Measurements from ENCODE around the gene IQCE. TPM values are rescaled to one million over a fixed set of nuclear protein-coding genes. Genes with fewer than 3 reads are reported as not detected.

Gene IQCE
- total RNA-seq, 1 experiment from 2014 or later: 35.8 TPM

DNA sequence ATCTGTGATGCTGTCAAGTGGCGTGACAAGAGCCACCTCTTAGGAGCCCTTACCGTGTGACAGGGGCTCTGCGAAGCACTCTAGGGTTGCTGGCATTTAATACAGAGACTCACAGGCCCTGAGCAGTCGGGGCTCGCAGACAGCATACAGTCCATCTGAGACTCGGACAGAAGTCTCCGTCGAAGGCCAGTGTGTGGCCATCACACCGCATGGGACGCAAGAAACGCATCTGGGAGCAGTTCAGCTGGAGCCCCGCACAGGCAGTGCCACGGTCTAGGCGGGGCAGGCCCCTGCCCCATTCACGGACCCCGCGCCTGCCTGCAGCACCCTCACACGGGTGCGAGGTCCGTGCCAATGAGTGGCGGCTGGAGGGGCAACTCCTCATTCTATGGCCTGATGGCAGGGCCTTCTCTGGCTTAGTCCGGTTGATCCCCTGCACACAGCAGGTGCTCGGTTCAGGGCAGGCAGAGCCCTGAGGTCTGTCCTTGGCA, 33.6 kb downstream of the IQCE start:
- no peaks in the 10 kb centered on the region for H3K36me3 ChIP-seq (ENCODE audit: low read depth)
- H3K4me1 ChIP-seq (replicated peaks; ENCODE audit: insufficient read depth): no peaks in the 10 kb centered on the region
- no peak overlapping the region for H3K4me2 ChIP-seq
- intact Hi-C loops (cut with micrococcal nuclease; ENCODE audit: unreplicated experiment): no loop called here
- no peak for DNase-seq
- H4K20me1 ChIP-seq (ENCODE audit: insufficient read depth): no peaks in the 10 kb centered on the region
- H3K79me2 ChIP-seq (ENCODE audit: low read depth): no peaks in the 10 kb centered on the region
- POLR2A ChIA-PET (ENCODE audit: unreplicated experiment): no interaction called here
- no peaks in the 10 kb centered on the region for H3K9me3 ChIP-seq (ENCODE audit: insufficient read depth, low read depth)
- H3K9me2 ChIP-seq (ENCODE audit: insufficient read depth): no peaks in the 10 kb centered on the region
- H3K4me3 ChIP-seq: no peak overlapping the region
- CTCF ChIA-PET: no interaction called here
- H2AFZ ChIP-seq: no peak overlapping the region
- TF ChIP-seq EZH2 (IDR thresholded peaks at IDR 0.05; ENCODE audit: low read depth): no peak
- TF ChIP-seq CTCF (conservative IDR thresholded peaks at IDR 0.05): no peak
- no peaks in the 10 kb centered on the region for H3F3A ChIP-seq (ENCODE audit: insufficient read depth, low read depth)
- H3K27ac ChIP-seq: no peak overlapping the region
- no TSS peak for BruUV-seq (replicated peaks)
- no peaks in the 10 kb centered on the region for H3K27me3 ChIP-seq (ENCODE audit: insufficient read depth, low read depth)

DNA sequence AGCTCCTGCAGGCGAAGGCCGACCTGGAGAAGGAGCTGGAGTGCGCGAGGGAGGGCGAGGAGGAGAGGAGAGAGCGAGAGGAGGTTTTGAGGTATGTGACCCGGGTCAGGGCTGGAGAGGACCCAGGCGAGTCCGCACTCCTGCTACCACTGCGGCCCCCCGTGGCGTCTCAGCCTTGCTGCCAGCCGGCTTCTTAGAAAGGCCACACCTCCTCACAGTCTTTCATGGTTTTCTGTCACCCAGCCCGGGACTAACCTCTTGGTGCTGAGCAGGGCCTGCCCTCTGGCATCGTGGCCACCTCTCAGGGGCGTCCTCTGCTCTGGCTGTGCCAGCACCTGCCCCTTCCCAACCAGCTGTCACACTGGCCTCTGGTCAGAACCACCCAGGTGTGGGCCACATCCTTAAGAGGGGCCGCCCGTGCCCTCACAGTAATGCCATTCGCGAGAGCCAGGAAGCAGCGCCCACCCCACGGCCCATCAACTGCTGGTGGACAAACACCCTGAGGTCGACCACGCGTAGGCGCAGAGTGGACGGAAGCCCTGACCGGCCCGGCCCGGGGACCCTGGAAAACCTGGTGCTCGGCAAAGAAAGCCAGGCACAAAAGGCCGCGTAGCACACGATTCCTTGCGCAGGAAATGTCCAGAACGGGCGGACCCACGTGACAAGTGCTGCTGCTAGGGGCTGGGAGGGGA, 34.4 kb downstream of the IQCE start:
- no peak for DNase-seq
- H3K27ac ChIP-seq: no peak overlapping the region
- ChIA-PET POLR2A (ENCODE audit: unreplicated experiment) (no interaction called here), CTCF (no interaction called here)
- H3K4me3 ChIP-seq: no peak overlapping the region
- H4K20me1 ChIP-seq (ENCODE audit: insufficient read depth): no peaks in the 10 kb centered on the region
- H3K4me1 ChIP-seq (replicated peaks; ENCODE audit: insufficient read depth): no peaks in the 10 kb centered on the region
- no peak overlapping the region for H3K4me2 ChIP-seq
- no peak overlapping the region for H2AFZ ChIP-seq
- intact Hi-C loops (cut with micrococcal nuclease; ENCODE audit: unreplicated experiment): no loop called here
- H3K79me2 ChIP-seq (ENCODE audit: low read depth): no peaks in the 10 kb centered on the region
- no peaks in the 10 kb centered on the region for H3K27me3 ChIP-seq (ENCODE audit: insufficient read depth, low read depth)
- H3K36me3 ChIP-seq (ENCODE audit: low read depth): no peaks in the 10 kb centered on the region
- no peaks in the 10 kb centered on the region for H3K9me3 ChIP-seq (ENCODE audit: insufficient read depth, low read depth)
- no peak for TF ChIP-seq EZH2 (IDR thresholded peaks at IDR 0.05; ENCODE audit: low read depth)
- TF ChIP-seq CTCF (conservative IDR thresholded peaks at IDR 0.05): no peak
- H3K9me2 ChIP-seq (ENCODE audit: insufficient read depth): no peaks in the 10 kb centered on the region
- no TSS peak for BruUV-seq (replicated peaks)
- H3F3A ChIP-seq (ENCODE audit: insufficient read depth, low read depth): no peaks in the 10 kb centered on the region

GRCh38 chr7:2594599-2594998, 35.8 kb downstream of the IQCE start:
- DNase-seq: no peak
- H3K4me2 ChIP-seq: no peak overlapping the region
- no peaks in the 10 kb centered on the region for H3K79me2 ChIP-seq (ENCODE audit: low read depth)
- ChIA-PET POLR2A (ENCODE audit: unreplicated experiment) (no interaction called here), CTCF (no interaction called here)
- H3K36me3 ChIP-seq (ENCODE audit: low read depth): no peaks in the 10 kb centered on the region
- no peaks in the 10 kb centered on the region for H3K9me3 ChIP-seq (ENCODE audit: insufficient read depth, low read depth)
- no peaks in the 10 kb centered on the region for H3K4me1 ChIP-seq (replicated peaks; ENCODE audit: insufficient read depth)
- TF ChIP-seq CTCF (conservative IDR thresholded peaks at IDR 0.05): no peak
- no peak for TF ChIP-seq EZH2 (IDR thresholded peaks at IDR 0.05; ENCODE audit: low read depth)
- BruUV-seq (replicated peaks): no TSS peak
- intact Hi-C loops (cut with micrococcal nuclease; ENCODE audit: unreplicated experiment): no loop called here
- H3K4me3 ChIP-seq: no peak overlapping the region
- H3F3A ChIP-seq (ENCODE audit: insufficient read depth, low read depth): no peaks in the 10 kb centered on the region
- no peaks in the 10 kb centered on the region for H3K9me2 ChIP-seq (ENCODE audit: insufficient read depth)
- H3K27me3 ChIP-seq (ENCODE audit: insufficient read depth, low read depth): no peaks in the 10 kb centered on the region
- H2AFZ ChIP-seq: no peak overlapping the region
- no peak overlapping the region for H3K27ac ChIP-seq
- no peaks in the 10 kb centered on the region for H4K20me1 ChIP-seq (ENCODE audit: insufficient read depth)

All from PC-9 (cell line).